Central memory CD8-positive, alpha-beta T cell (primary cell): Measurements from ENCODE around the gene CCNI.
"Not testable (repeated sequence)": the region's sequence is repeated elsewhere in the genome, so short reads cannot be mapped to it uniquely, and the experiment has no call there.

Experiments used
- ATAC-seq: fragments of 150-1000 bp; cut with Tn5 transposase; replicated peaks from 2 replicates; pipeline ENCODE4 v1.10.0; 2022; ENCODE audit warnings: mild to moderate bottlenecking, moderate FRiP score, moderate number of reproducible peaks; ENCODE audit not compliant: poor library complexity, severe bottlenecking; ENCODE audit errors: extremely low read depth
- DNase-seq, 2 donors: peaks; one replicate each; pipeline ENCODE4 v3.0.0; 2021; ENCODE audit warnings: low spot score in 2 of 2
- H3K27ac Mint-ChIP-seq: one replicate; pipeline ENCODE4 v1.8.0; 2022; ENCODE audit warnings: low read depth, mild to moderate bottlenecking, moderate library complexity, mixed read lengths
- H3K27me3 Mint-ChIP-seq: one replicate; pipeline ENCODE4 v1.8.0; 2022; ENCODE audit warnings: mixed read lengths
- H3K36me3 Mint-ChIP-seq: one replicate; pipeline ENCODE4 v1.8.0; 2022; ENCODE audit warnings: mild to moderate bottlenecking, moderate library complexity, mixed read lengths; ENCODE audit not compliant: insufficient read depth
- H3K4me1 Mint-ChIP-seq: one replicate; pipeline ENCODE4 v1.8.0; 2022; ENCODE audit warnings: mixed read lengths
- H3K4me3 Mint-ChIP-seq: one replicate; pipeline ENCODE4 v1.8.0; 2022; ENCODE audit warnings: mild to moderate bottlenecking, moderate library complexity, mixed read lengths
- H3K9me3 Mint-ChIP-seq: one replicate; pipeline ENCODE4 v1.8.0; 2022; ENCODE audit warnings: mixed read lengths

Gene CCNI

DNA sequence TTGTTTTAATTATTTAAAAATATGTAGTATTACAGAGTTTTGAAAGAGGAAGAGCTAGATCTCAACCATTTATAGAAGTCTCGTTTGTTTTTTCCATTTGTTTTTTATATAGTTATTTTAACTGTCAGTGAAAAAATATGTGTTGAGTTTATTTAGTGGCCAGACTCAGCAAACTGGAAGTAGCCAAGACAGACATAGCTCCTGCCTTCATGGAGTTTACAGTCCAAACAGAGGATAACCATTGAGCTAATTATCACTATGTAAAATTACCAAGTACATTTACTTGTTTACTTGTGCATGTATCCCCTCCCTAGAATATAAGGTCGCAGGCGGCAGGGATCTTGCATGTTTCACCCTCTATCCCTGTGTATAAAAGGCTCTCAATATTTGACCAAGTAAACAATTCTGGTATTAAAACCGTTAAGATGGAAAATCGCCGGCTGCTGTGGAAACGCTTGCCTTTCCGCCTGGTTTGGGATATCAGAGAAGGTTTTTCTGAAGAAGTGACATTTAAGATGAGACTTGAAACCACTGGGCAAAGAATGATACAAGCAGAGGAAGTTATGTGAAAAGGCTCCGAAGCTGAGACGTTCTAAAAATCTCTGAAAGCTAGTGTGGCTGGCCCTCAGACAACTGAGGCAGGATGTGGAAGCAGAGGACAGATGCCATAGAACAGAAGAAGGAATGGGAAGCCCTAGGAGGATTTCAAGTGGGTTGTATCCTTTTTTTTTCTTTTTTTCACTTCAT is 1.3 kb upstream of the CCNI start:
- DNase-seq (no peak), ATAC-seq (no peak)
- Mint-ChIP-seq H3K27me3 (no peaks in the 10 kb centered on the region), H3K4me1 (peaks cover 33% of the 10 kb centered on the region), H3K9me3 (no peaks in the 10 kb centered on the region), H3K27ac (no peak overlapping the region), H3K4me3 (no peak overlapping the region), H3K36me3 (peaks cover 14% of the 10 kb centered on the region)

- DNase-seq (peak; percentile 68 to 77), ATAC-seq (peak; percentile 70)
- Mint-ChIP-seq H3K4me3 (no peak overlapping the region), H3K27ac (no peak overlapping the region), H3K9me3 (no peaks in the 10 kb centered on the region), H3K27me3 (no peaks in the 10 kb centered on the region), H3K4me1 (peaks cover 45% of the 10 kb centered on the region), H3K36me3 (peaks cover 13% of the 10 kb centered on the region)
These were observed 571 bp downstream of the CCNI start for GRCh38 chr4:77074981-77075855.

GRCh38 chr4:77074381-77074831 is 1.4 kb downstream of the CCNI start:
- Mint-ChIP-seq H3K27me3 (no peaks in the 10 kb centered on the region), H3K36me3 (peaks cover 13% of the 10 kb centered on the region), H3K4me1 (peaks cover 51% of the 10 kb centered on the region), H3K9me3 (no peaks in the 10 kb centered on the region), H3K4me3 (no peak overlapping the region), H3K27ac (no peak overlapping the region)
- ATAC-seq (no peak), DNase-seq (no peak)

- no peak for ATAC-seq
- no peak for DNase-seq
These were observed 1.8 kb downstream of the CCNI start for GRCh38 chr4:77073981-77074380.

DNA sequence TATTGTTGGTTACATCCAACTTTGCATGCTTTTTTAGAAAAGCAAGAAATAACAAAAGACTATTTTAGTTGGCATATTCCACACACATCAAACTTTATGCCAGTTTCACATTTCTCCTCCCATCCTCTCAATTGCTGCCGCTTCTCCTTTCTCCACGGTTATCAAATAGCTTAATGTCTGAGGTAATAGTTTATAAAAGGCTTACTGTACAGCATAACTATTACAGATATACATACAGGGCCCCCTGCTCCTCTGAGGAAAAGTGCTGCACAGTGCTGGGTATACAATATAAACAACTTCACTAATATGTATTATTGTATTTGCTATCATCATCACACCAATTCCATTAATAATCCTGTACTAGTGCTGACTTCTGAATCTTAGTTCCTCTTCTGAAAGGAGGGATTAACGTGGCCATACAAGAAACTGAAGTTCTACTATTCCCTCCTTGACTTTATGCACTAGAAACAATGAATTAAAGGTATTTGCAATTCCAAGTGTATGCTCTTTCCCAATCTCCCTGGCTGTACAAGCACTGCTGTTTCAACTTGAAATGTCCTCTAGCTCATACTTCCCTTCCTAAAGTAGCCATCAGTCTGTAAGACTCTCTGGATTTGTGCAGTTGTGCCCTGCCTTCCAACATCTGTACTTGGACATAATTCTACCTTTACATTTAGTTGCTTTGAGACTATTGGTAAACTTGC is 2.5 kb downstream of the CCNI start:
- no peaks in the 10 kb centered on the region for H3K9me3 Mint-ChIP-seq
- H3K27ac Mint-ChIP-seq = no peak overlapping the region
- H3K27me3 Mint-ChIP-seq = no peaks in the 10 kb centered on the region
- no peak for DNase-seq
- no peak overlapping the region for H3K4me3 Mint-ChIP-seq
- H3K36me3 Mint-ChIP-seq = peaks cover 20% of the 10 kb centered on the region
- H3K4me1 Mint-ChIP-seq = peaks cover 57% of the 10 kb centered on the region
- no peak for ATAC-seq

More at GRCh38 chr4:77073981-77074380, 1.8 kb downstream of the CCNI start:
- no peaks in the 10 kb centered on the region for H3K9me3 Mint-ChIP-seq
- H3K27me3 Mint-ChIP-seq = no peaks in the 10 kb centered on the region
- H3K36me3 Mint-ChIP-seq = peaks cover 16% of the 10 kb centered on the region
- no peak overlapping the region for H3K4me3 Mint-ChIP-seq
- H3K4me1 Mint-ChIP-seq = peaks cover 51% of the 10 kb centered on the region
- no peak overlapping the region for H3K27ac Mint-ChIP-seq

- Mint-ChIP-seq H3K4me3 (no peak overlapping the region), H3K4me1 (peaks cover 54% of the 10 kb centered on the region), H3K27ac (peak overlapping the region; percentile 82), H3K27me3 (no peaks in the 10 kb centered on the region), H3K9me3 (no peaks in the 10 kb centered on the region), H3K36me3 (peaks cover 20% of the 10 kb centered on the region)
- DNase-seq (no peak), ATAC-seq (no peak)
These were observed 3.5 kb downstream of the CCNI start for GRCh38 chr4:77072195-77072753.

DNA sequence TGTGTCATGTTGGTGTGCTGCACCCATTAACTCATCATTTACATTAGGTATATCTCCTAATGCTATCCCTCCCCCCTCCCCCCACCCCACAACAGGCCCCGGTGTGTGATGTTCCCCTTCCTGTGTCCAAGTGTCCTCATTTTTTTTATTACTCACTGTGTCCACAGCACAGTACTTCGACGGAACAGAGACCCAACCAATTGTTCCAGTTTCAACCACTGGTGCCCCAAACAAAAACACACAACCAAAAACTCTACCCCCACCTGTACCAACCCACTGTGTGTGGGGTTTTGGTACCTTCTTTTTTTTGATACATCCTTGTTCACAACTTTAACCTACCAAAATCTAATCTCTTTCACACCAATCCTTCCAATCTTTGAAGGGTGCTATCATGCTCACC is 6.3 kb downstream of the CCNI start:
- H3K4me1 Mint-ChIP-seq = peaks cover 40% of the 10 kb centered on the region
- not testable (repeated sequence) for H3K9me3 Mint-ChIP-seq, ATAC-seq, DNase-seq, H3K27me3 Mint-ChIP-seq
- peaks cover 25% of the 10 kb centered on the region for H3K36me3 Mint-ChIP-seq
- peak overlapping the region; percentile 82 for H3K27ac Mint-ChIP-seq
- peak overlapping the region; percentile 1 for H3K4me3 Mint-ChIP-seq

DNA sequence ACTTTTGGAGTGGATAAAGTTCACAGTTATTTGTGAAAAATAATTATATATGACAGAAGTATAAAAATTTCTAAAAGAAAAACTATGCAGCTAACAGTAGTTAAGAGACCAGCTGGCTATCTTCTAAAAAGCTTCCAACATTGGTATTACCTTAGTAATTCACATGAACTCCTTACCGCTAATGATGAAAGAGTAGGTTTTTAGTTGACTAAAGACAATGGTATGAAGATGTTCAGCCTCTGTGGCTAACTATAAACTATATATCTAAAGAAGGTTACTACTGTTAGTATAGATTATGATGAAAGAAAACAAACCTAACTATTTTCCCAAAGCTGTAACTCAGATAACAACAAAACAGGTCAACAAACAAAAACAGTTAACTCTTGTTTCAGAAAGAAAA is 10.4 kb downstream of the CCNI start:
- Mint-ChIP-seq H3K27ac (no peak overlapping the region), H3K4me1 (peaks cover 38% of the 10 kb centered on the region), H3K9me3 (no peaks in the 10 kb centered on the region), H3K36me3 (peaks cover 57% of the 10 kb centered on the region), H3K4me3 (no peak overlapping the region), H3K27me3 (no peaks in the 10 kb centered on the region)
- DNase-seq (no peak), ATAC-seq (no peak)

GRCh38 chr4:77062856-77063255 is 12.9 kb downstream of the CCNI start:
- ATAC-seq (no peak), DNase-seq (no peak)
- Mint-ChIP-seq H3K4me1 (peaks cover 24% of the 10 kb centered on the region), H3K9me3 (no peaks in the 10 kb centered on the region), H3K27me3 (no peaks in the 10 kb centered on the region), H3K36me3 (peaks cover 60% of the 10 kb centered on the region), H3K4me3 (no peak overlapping the region), H3K27ac (no peak overlapping the region)

GRCh38 chr4:77052352-77052751 is 23.4 kb downstream of the CCNI start:
- DNase-seq = peak; percentile 25 to 54
- Mint-ChIP-seq H3K36me3 (peaks cover 74% of the 10 kb centered on the region), H3K27ac (no peak overlapping the region), H3K9me3 (no peaks in the 10 kb centered on the region), H3K4me1 (peaks cover 6% of the 10 kb centered on the region), H3K4me3 (no peak overlapping the region), H3K27me3 (no peaks in the 10 kb centered on the region)
- ATAC-seq = peak; percentile 58

DNA sequence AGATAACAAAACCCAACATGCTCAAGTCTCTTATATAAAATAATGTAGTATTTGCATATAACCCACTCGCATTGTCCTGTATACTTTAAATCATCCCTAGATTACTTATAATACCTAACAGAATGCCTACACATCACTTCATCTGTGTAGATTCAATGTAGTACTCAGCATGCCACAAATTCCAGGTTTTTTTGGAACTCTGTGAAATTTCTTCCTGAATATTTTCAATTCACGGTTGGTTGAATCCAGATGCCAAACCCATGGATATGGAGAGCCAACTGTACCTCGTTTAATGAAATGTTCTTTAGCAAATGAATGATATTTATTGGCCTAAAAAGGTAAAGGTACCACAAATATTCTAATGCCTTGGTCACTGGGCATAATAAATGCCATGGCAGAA is 24.8 kb downstream of the CCNI start:
- Mint-ChIP-seq H3K36me3 (peaks cover 67% of the 10 kb centered on the region), H3K9me3 (no peaks in the 10 kb centered on the region), H3K4me3 (no peak overlapping the region)

GRCh38 chr4:77047037-77047436 is 28.8 kb downstream of the CCNI start:
- Mint-ChIP-seq H3K4me3 (no peak overlapping the region), H3K27ac (no peak overlapping the region), H3K4me1 (peaks cover 12% of the 10 kb centered on the region), H3K36me3 (peaks cover 42% of the 10 kb centered on the region), H3K27me3 (no peaks in the 10 kb centered on the region), H3K9me3 (no peaks in the 10 kb centered on the region)
- no peak for DNase-seq
- ATAC-seq = peak; percentile 32

More for the DNA sequence above, 24.8 kb downstream of the CCNI start:
- Mint-ChIP-seq H3K27ac (no peak overlapping the region), H3K4me1 (peaks cover 6% of the 10 kb centered on the region), H3K27me3 (no peaks in the 10 kb centered on the region)
- no peak for ATAC-seq
- no peak for DNase-seq
